ENCODE data around the gene PORCN. TPM values are rescaled to one million over a fixed set of nuclear protein-coding genes. Genes with fewer than 3 reads are reported as not detected.
"Not testable (repeated sequence)": the region's sequence is repeated elsewhere in the genome, so short reads cannot be mapped to it uniquely, and the experiment has no call there.

PORCN gene
- total RNA-seq, 1 donor from 2014 or later: 30.3 TPM

DNA sequence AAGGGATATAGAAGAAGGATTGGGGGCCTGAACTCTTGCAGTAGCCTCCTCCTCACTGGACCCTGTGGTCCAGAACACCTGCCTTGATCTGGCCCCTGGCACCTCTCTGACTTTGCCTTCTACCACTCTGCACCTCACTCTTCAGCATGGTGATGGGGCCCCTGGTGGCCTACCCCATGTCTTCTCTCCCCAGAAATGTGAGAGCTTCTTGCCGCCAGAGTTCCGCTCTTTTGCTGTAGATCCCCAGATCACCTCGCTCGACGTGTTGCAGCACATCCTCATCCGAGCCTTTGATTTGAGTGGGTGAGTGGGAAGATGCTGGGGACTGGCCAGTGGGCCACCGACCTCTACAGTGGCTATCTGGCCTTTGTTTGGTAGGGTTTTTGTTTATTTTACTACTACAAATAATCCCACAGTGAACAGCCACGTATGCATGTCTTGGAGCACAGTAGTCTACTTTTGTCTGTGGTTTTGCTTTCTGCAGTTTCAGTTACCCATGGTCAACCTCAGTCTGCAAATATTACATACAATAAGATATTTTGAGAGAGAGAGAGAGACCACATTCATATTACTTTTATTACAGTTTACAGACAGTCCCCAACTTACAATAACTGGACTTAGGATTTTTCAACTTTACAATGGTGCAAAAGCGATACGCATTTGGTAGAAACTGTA lies 32.5 kb downstream of the PORCN start:
- FAIRE-seq: no peak
- H3K27ac Mint-ChIP-seq (ENCODE audit: unreplicated experiment): no peak overlapping the region
- no peak for TF ChIP-seq CTCF (IDR thresholded peaks at IDR 0.05; ENCODE audit: insufficient read depth, low read depth, low read length)
- no peak for TF ChIP-seq EZH2 (IDR thresholded peaks at IDR 0.05; ENCODE audit: insufficient read depth, low read length)

DNA sequence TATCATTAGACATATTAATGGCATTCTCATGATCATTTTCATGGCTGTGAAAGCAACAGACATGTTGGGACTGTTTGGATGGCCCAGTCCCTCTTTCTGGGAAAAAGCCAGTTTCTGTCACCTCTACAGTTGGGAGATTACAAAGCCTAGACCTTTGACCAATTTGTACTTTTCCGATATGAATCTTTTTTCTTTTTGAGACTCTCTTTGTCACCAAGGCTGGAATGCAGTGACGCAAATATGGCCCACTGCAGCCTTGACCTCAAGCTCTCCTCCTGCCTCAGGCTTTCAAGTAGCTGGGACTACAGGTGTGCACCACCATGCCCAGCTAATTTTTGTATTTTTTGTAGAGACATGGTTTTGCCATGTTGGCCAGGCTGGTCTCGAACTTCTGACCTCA lies 40.1 kb downstream of the PORCN start:
- H3K27ac ChIP-seq (ENCODE audit: low read depth, low read length): no peak overlapping the region
- Mint-ChIP-seq H3K27ac (ENCODE audit: unreplicated experiment) (no peak overlapping the region), H3K4me1 (ENCODE audit: low read depth, unreplicated experiment) (no peaks in the 10 kb centered on the region), H3K27me3 (ENCODE audit: low read depth, unreplicated experiment) (no peaks in the 10 kb centered on the region), H3K36me3 (ENCODE audit: low read depth, unreplicated experiment) (no peaks in the 10 kb centered on the region), H3K4me3 (ENCODE audit: unreplicated experiment) (no peak overlapping the region), H3K9me3 (ENCODE audit: unreplicated experiment) (no peaks in the 10 kb centered on the region)
- no peaks in the 10 kb centered on the region for H3K9me3 ChIP-seq (ENCODE audit: insufficient read depth, low read depth, low read length)
- peak; percentile 83 for FAIRE-seq
- H3K4me2 ChIP-seq (ENCODE audit: low read length): no peak overlapping the region
- H3K79me2 ChIP-seq (ENCODE audit: insufficient read depth, low read length): no peaks in the 10 kb centered on the region
- TF ChIP-seq EZH2 (IDR thresholded peaks at IDR 0.05; ENCODE audit: insufficient read depth, low read length): no peak
- no peak for TF ChIP-seq CTCF (IDR thresholded peaks at IDR 0.05; ENCODE audit: insufficient read depth, low read depth, low read length)
- no peak for DNase-seq (ENCODE audit: low read depth)
- H3K4me3 ChIP-seq (ENCODE audit: insufficient read depth, low read depth, low read length): no peak overlapping the region
- no peak overlapping the region for H3K9ac ChIP-seq (ENCODE audit: low read length)
- H3K27me3 ChIP-seq (ENCODE audit: insufficient read depth, low read length): no peaks in the 10 kb centered on the region
- no peaks in the 10 kb centered on the region for H4K20me1 ChIP-seq (ENCODE audit: insufficient read depth, low read length)
- no peak overlapping the region for H2AFZ ChIP-seq (ENCODE audit: low read depth, low read length)
- H3K36me3 ChIP-seq (ENCODE audit: insufficient read depth, low read length): no peaks in the 10 kb centered on the region
- no peaks in the 10 kb centered on the region for H3K4me1 ChIP-seq (ENCODE audit: insufficient read depth, low read length)

More for the DNA sequence above, 32.5 kb downstream of the PORCN start:
- Mint-ChIP-seq H3K4me3 (ENCODE audit: unreplicated experiment) (no peak overlapping the region), H3K36me3 (ENCODE audit: low read depth, unreplicated experiment) (no peaks in the 10 kb centered on the region), H3K27me3 (ENCODE audit: low read depth, unreplicated experiment) (no peaks in the 10 kb centered on the region), H3K4me1 (ENCODE audit: low read depth, unreplicated experiment) (peaks cover 8% of the 10 kb centered on the region), H3K9me3 (ENCODE audit: unreplicated experiment) (no peaks in the 10 kb centered on the region)
- Histone ChIP-seq H2AFZ (ENCODE audit: low read depth, low read length) (no peak overlapping the region), H3K4me3 (ENCODE audit: insufficient read depth, low read depth, low read length) (no peak overlapping the region), H3K4me2 (ENCODE audit: low read length) (peak overlapping the region; percentile 86), H3K79me2 (ENCODE audit: insufficient read depth, low read length) (peaks cover 22% of the 10 kb centered on the region), H3K4me1 (ENCODE audit: insufficient read depth, low read length) (peaks cover 6% of the 10 kb centered on the region), H3K9me3 (ENCODE audit: insufficient read depth, low read depth, low read length) (no peaks in the 10 kb centered on the region), H3K27ac (ENCODE audit: low read depth, low read length) (no peak overlapping the region), H4K20me1 (ENCODE audit: insufficient read depth, low read length) (peaks cover 6% of the 10 kb centered on the region), H3K27me3 (ENCODE audit: insufficient read depth, low read length) (no peaks in the 10 kb centered on the region), H3K9ac (ENCODE audit: low read length) (no peak overlapping the region), H3K36me3 (ENCODE audit: insufficient read depth, low read length) (no peaks in the 10 kb centered on the region)
- DNase-seq (ENCODE audit: low read depth): no peak

DNA sequence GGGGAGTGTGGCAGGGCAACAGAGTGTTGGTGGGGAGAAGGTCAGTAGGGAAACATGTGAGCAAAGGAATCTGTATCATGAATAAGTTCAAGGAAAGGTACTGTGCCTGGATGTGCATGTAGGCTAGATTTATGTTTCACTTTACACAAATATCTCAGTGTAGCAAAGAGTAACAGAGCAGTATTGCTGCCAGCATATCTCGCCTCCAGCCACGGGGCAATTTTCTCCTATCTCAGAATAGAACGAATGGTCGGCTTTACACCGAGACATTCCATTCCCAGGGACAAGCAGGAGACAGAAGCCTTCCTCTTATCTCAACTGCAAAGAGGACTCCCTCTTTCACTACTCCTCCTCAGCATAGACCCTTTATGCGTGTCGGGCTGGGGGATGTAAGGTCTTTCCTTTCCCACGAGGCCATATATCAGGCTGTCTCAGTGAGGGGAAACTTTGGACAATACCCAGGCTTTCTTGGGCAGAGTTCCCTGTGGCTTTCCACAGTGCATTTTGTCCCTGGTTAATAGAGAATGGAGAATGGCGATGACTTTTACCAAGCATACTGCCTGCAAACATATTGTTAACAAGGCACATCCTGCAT lies 47.0 kb downstream of the PORCN start:
- not testable (repeated sequence) for H3K4me1 ChIP-seq (ENCODE audit: insufficient read depth, low read length); H3K27ac ChIP-seq (ENCODE audit: low read depth, low read length); H3K9me3 ChIP-seq (ENCODE audit: insufficient read depth, low read depth, low read length); H2AFZ ChIP-seq (ENCODE audit: low read depth, low read length); H3K4me1 Mint-ChIP-seq (ENCODE audit: low read depth, unreplicated experiment); H3K27me3 ChIP-seq (ENCODE audit: insufficient read depth, low read length); H3K27ac Mint-ChIP-seq (ENCODE audit: unreplicated experiment); DNase-seq (ENCODE audit: low read depth); H3K36me3 Mint-ChIP-seq (ENCODE audit: low read depth, unreplicated experiment); H3K9ac ChIP-seq (ENCODE audit: low read length); H4K20me1 ChIP-seq (ENCODE audit: insufficient read depth, low read length); H3K79me2 ChIP-seq (ENCODE audit: insufficient read depth, low read length); H3K4me2 ChIP-seq (ENCODE audit: low read length); H3K36me3 ChIP-seq (ENCODE audit: insufficient read depth, low read length); H3K4me3 ChIP-seq (ENCODE audit: insufficient read depth, low read depth, low read length); H3K9me3 Mint-ChIP-seq (ENCODE audit: unreplicated experiment); H3K27me3 Mint-ChIP-seq (ENCODE audit: low read depth, unreplicated experiment)
- peak; percentile 17 for FAIRE-seq
- H3K4me3 Mint-ChIP-seq (ENCODE audit: unreplicated experiment): peak overlapping the region; percentile 1
